HAP-1 (cell line): ENCODE data around the gene ZNF226.
"Not testable (repeated sequence)": the region's sequence is repeated elsewhere in the genome, so short reads cannot be mapped to it uniquely, and the experiment has no call there.

Source experiments
- DNase-seq, 2 experiments: peaks; one replicate each; pipeline ENCODE4 v3.0.0-alpha.2; 2016 to 2020; ENCODE audit warnings: low spot score in 2 of 2
- H3K27me3 ChIP-seq: fragments of 250-450 bp; sonication (Bioruptor Pico); 2 replicates; pipeline ENCODE4 v1.5.1; 2020; ENCODE audit warnings: low read depth, mild to moderate bottlenecking, moderate library complexity
- H3K36me3 ChIP-seq: fragments of 250-450 bp; sonication (Bioruptor Pico); replicated peaks from 2 replicates; pipeline ENCODE4 v1.5.1; 2020; ENCODE audit warnings: mild to moderate bottlenecking
- H3K4me1 ChIP-seq: fragments of 250-450 bp; sonication (Bioruptor Pico); 2 replicates; pipeline ENCODE4 v1.5.1; 2020; ENCODE audit warnings: mild to moderate bottlenecking
- H3K4me3 ChIP-seq: fragments of 250-450 bp; sonication (Bioruptor Pico); 2 replicates; pipeline ENCODE4 v1.5.1; 2020; ENCODE audit warnings: mild to moderate bottlenecking, moderate library complexity
- H3K9me3 ChIP-seq: fragments of 250-450 bp; sonication (Bioruptor Pico); 2 replicates; pipeline ENCODE4 v1.5.1; 2020; ENCODE audit warnings: mild to moderate bottlenecking, moderate library complexity
- in situ Hi-C: fragments of 300-500 bp; cut with MboI; formaldehyde crosslinking; loops from 3 replicates; pipeline ENCODE4 v1.14.3; 2020; ENCODE audit warnings: low sequenced_read_pairs, inconsistent platforms, mixed read lengths

The ZNF226 gene

GRCh38 chr19:44190020-44190419, 25.1 kb downstream of the ZNF226 start:
- Histone ChIP-seq H3K4me3 (no peak overlapping the region), H3K36me3 (no peaks in the 10 kb centered on the region), H3K9me3 (no peaks in the 10 kb centered on the region; the same call in 1 of the 2 replicates), H3K4me1 (peaks cover 3% of the 10 kb centered on the region), H3K27me3 (no peaks in the 10 kb centered on the region)
- in situ Hi-C loops = no loop called here
- no peak for DNase-seq

GRCh38 chr19:44192127-44192526, 27.2 kb downstream of the ZNF226 start:
- Histone ChIP-seq H3K36me3 (no peaks in the 10 kb centered on the region), H3K27me3 (no peaks in the 10 kb centered on the region), H3K4me1 (peaks cover 3% of the 10 kb centered on the region), H3K4me3 (no peak overlapping the region), H3K9me3 (no peaks in the 10 kb centered on the region; the same call in 1 of the 2 replicates)
- DNase-seq = no peak
- in situ Hi-C loops = no loop called here

GRCh38 chr19:44196772-44197171, 31.9 kb downstream of the ZNF226 start:
- Histone ChIP-seq H3K9me3 (no peaks in the 10 kb centered on the region; the same call in 1 of the 2 replicates), H3K4me3 (no peak overlapping the region), H3K36me3 (no peaks in the 10 kb centered on the region), H3K4me1 (peaks cover 3% of the 10 kb centered on the region), H3K27me3 (no peaks in the 10 kb centered on the region)
- DNase-seq = no peak
- in situ Hi-C loops = no loop called here

- Histone ChIP-seq H3K4me1 (0 out of 2 replicates have a peak, but pooled peaks cover 3% of the 10 kb centered on the region), H3K9me3 (no peaks in the 10 kb centered on the region), H3K4me3 (no peak overlapping the region), H3K36me3 (no peaks in the 10 kb centered on the region), H3K27me3 (no peaks in the 10 kb centered on the region)
- DNase-seq = no peak
- in situ Hi-C loops = no loop called here
Measured at GRCh38 chr19:44202470-44202869, 37.6 kb downstream of the ZNF226 start.

GRCh38 chr19:44202974-44203373, 38.1 kb downstream of the ZNF226 start:
- Histone ChIP-seq H3K9me3 (no peaks in the 10 kb centered on the region), H3K27me3 (no peaks in the 10 kb centered on the region), H3K36me3 (no peaks in the 10 kb centered on the region), H3K4me3 (no peak overlapping the region), H3K4me1 (peaks cover 5% of the 10 kb centered on the region)
- no peak for DNase-seq
- in situ Hi-C loops = no loop called here

GRCh38 chr19:44203877-44204276, 39.0 kb downstream of the ZNF226 start:
- in situ Hi-C loops, H3K4me3 ChIP-seq, DNase-seq, H3K27me3 ChIP-seq, H3K4me1 ChIP-seq, H3K36me3 ChIP-seq, H3K9me3 ChIP-seq: not testable (repeated sequence)

- in situ Hi-C loops = no loop called here
- H3K27me3 ChIP-seq = no peaks in the 10 kb centered on the region
- H3K4me3 ChIP-seq = no peak overlapping the region
- H3K4me1 ChIP-seq = peaks cover 9% of the 10 kb centered on the region
- H3K9me3 ChIP-seq = no peaks in the 10 kb centered on the region
- DNase-seq = no peak
- no peaks in the 10 kb centered on the region for H3K36me3 ChIP-seq
Measured at GRCh38 chr19:44204772-44205171, 39.9 kb downstream of the ZNF226 start.

GRCh38 chr19:44207126-44207803, 42.4 kb downstream of the ZNF226 start:
- H3K27me3 ChIP-seq = no peaks in the 10 kb centered on the region
- H3K4me1 ChIP-seq = peaks cover 9% of the 10 kb centered on the region
- H3K9me3 ChIP-seq = no peaks in the 10 kb centered on the region
- peak; percentile 88 to 97 for DNase-seq
- in situ Hi-C loops = no loop called here
- H3K36me3 ChIP-seq = no peaks in the 10 kb centered on the region
- H3K4me3 ChIP-seq = peak overlapping the region; percentile 63

- in situ Hi-C loops = no loop called here
- Histone ChIP-seq H3K4me3 (peak within 1 kb of the TSS; percentile 95), H3K9me3 (no peaks in the 10 kb centered on the region)
Measured at GRCh38 chr19:44212250-44212865, 47.5 kb downstream of the ZNF226 start, which contains the start of gene ZNF227. ZNF227 (plus strand) TSS chr19:44212532; CDS start chr19:44217793, 5,261 bp downstream.

GRCh38 chr19:44212866-44213346, 48.0 kb downstream of the ZNF226 start:
- Histone ChIP-seq H3K9me3 (no peaks in the 10 kb centered on the region), H3K36me3 (peaks cover 22% of the 10 kb centered on the region), H3K4me1 (peaks cover 13% of the 10 kb centered on the region), H3K4me3 (peak overlapping the region; percentile 95), H3K27me3 (no peaks in the 10 kb centered on the region)
- peak in 1 of 2 experiments; percentile 17 for DNase-seq
- in situ Hi-C loops = no loop called here

More at GRCh38 chr19:44212250-44212865, 47.5 kb downstream of the ZNF226 start, which contains the start of gene ZNF227:
- no peaks in the 10 kb centered on the region for H3K27me3 ChIP-seq
- H3K4me1 ChIP-seq = peaks cover 15% of the 10 kb centered on the region
- DNase-seq = peak; percentile 91 to 92
- peaks cover 17% of the 10 kb centered on the region for H3K36me3 ChIP-seq

- peaks cover 28% of the 10 kb centered on the region for H3K36me3 ChIP-seq
- H3K27me3 ChIP-seq, H3K4me3 ChIP-seq, in situ Hi-C loops, H3K4me1 ChIP-seq, H3K9me3 ChIP-seq, DNase-seq: not testable (repeated sequence)
Measured at GRCh38 chr19:44219926-44220325, 55.0 kb downstream of the ZNF226 start.

GRCh38 chr19:44220761-44221160, 55.9 kb downstream of the ZNF226 start:
- H3K27me3 ChIP-seq, in situ Hi-C loops, DNase-seq, H3K4me1 ChIP-seq, H3K9me3 ChIP-seq, H3K4me3 ChIP-seq: not testable (repeated sequence)
- H3K36me3 ChIP-seq = peaks cover 28% of the 10 kb centered on the region

- H3K27me3 ChIP-seq, H3K9me3 ChIP-seq, DNase-seq, H3K4me1 ChIP-seq, H3K4me3 ChIP-seq, in situ Hi-C loops: not testable (repeated sequence)
- H3K36me3 ChIP-seq = peaks cover 25% of the 10 kb centered on the region
Measured at GRCh38 chr19:44221291-44221690, 56.4 kb downstream of the ZNF226 start.
